DOHH2 (cell line): ENCODE measurements around the gene RMI2.

Experiments used
- EZH2phosphoT487 ChIP-seq: fragments of 200-600 bp; sonication (generic); IDR thresholded peaks from 2 replicates; pipeline ENCODE4 v1.6.1; 2017; ENCODE audit warnings: borderline replicate concordance, mild to moderate bottlenecking, antibody characterized with exemption, low read length, moderate library complexity, mixed read lengths
- TF ChIP-seq, protein P1 (sequence below): fragments of 200-600 bp; sonication (generic); IDR thresholded peaks from one replicate; pipeline ENCODE4 v1.5.1; 2014; ENCODE audit warnings: antibody characterized with exemption, mild to moderate bottlenecking, low read depth, low read length; ENCODE audit not compliant: poor library complexity, severe bottlenecking

DNA sequence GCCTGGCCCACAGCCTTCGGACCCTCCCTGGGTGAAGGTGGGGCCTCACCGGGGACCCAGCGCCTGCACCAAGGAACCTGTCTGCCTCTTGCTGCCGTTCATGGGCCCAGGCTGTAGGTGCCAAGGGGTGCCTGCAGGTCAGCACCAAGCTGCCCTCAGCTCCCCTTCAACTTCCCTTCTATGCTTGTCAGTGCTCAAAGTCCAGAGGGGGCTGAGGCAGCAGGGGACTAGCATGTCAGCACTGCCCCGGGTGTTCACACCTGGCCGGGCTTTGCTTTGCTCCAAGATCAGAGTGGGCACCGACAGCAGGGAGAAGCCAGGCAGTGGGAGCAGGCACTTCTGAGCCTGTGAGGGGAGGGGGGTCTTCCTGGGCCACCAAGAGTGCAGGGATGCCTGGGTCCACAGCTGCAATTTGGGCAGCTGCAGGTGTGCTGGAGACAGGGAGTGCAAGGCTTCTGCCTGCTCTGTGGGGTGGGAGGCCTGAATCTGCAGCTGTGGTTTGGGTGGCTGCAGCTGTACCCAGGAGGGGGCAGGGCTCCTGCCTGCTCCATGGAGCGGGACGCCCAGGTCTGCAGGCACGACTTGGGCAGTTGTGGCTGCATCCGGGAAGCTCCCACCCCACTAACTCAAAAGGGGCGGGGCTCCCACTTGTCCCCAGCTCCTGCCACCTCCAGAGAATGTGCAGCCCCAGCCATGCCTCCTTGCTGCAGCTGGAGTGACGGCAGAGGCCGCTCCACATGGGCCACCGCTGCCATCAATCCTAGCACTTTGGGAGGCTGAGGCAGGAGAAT, 36.6 kb upstream of the RMI2 start:
- TF ChIP-seq, protein P1, sequence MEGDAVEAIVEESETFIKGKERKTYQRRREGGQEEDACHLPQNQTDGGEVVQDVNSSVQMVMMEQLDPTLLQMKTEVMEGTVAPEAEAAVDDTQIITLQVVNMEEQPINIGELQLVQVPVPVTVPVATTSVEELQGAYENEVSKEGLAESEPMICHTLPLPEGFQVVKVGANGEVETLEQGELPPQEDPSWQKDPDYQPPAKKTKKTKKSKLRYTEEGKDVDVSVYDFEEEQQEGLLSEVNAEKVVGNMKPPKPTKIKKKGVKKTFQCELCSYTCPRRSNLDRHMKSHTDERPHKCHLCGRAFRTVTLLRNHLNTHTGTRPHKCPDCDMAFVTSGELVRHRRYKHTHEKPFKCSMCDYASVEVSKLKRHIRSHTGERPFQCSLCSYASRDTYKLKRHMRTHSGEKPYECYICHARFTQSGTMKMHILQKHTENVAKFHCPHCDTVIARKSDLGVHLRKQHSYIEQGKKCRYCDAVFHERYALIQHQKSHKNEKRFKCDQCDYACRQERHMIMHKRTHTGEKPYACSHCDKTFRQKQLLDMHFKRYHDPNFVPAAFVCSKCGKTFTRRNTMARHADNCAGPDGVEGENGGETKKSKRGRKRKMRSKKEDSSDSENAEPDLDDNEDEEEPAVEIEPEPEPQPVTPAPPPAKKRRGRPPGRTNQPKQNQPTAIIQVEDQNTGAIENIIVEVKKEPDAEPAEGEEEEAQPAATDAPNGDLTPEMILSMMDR, result no peak
- TF ChIP-seq EZH2phosphoT487, result no peak
